Pancreas (tissue), 10 donors: ENCODE results near the gene TUBG2. TPM values are rescaled to one million over a fixed set of nuclear protein-coding genes. Genes with fewer than 3 reads are reported as not detected.

Experiments used
- ATAC-seq, 4 donors: fragments of 200-7000 bp; cut with Tn5 transposase; one replicate each; pipeline versions ENCODE4 v1.8.0 to v1.9.1; 2020; ENCODE audit warnings: mild to moderate bottlenecking in 4 of 4, moderate library complexity in 4 of 4
- DNase-seq, 6 donors: peaks; one replicate each; pipeline ENCODE4 v3.0.0-alpha.2; 2020
- FAIRE-seq: peaks from 2 replicates; lab custom pipeline; 2012; peaks lifted over from hg19 to GRCh38; lab: Jason Lieb, UNC
- H3K27ac ChIP-seq, 4 donors: fragments of 200-600 bp; sonication (generic); 1 replicate in 3 of 4; 2 replicates in 1 of 4; pipeline versions ENCODE4 v1.5.0 to v1.8.0; 2020
- H3K27me3 ChIP-seq, 4 donors: fragments of 200-600 bp; one replicate each; pipeline ENCODE4 v1.8.0; 2021
- H3K36me3 ChIP-seq, 3 donors: fragments of 200-600 bp; sonication (generic) in 1 of 3; one replicate each; pipeline versions ENCODE4 v1.5.0 to v1.8.0; 2020 to 2021
- H3K4me1 ChIP-seq, 3 donors: fragments of 200-600 bp; one replicate each; pipeline ENCODE4 v1.8.0; 2021
- H3K4me3 ChIP-seq, 4 donors: fragments of 200-600 bp; sonication (generic) in 2 of 4; one replicate each; pipeline versions ENCODE4 v1.5.0 to v1.8.0; 2020 to 2021
- H3K9me3 ChIP-seq, 4 donors: fragments of 200-600 bp; one replicate each; pipeline ENCODE4 v1.8.0; 2021
- CTCF ChIP-seq, 4 donors: fragments of 200-600 bp; sonication (generic) in 3 of 4; IDR thresholded peaks; one replicate each; pipeline versions ENCODE4 v1.5.0 to v1.8.0; 2021; ENCODE audit warnings: antibody characterized with exemption in 4 of 4
- WGBS, 2 donors: extraction: QIAGEN DNeasy Blood & Tissue Kit; methylation state at CpG; one replicate each; pipeline ENCODE4 v1.1.7; 2013; 5-methylcytosine and 5-hydroxymethylcytosine counted together
- intact Hi-C, 3 donors: fragments of 100-400 bp; cut with DNase I; formaldehyde crosslinking; loops; one replicate each; pipeline versions ENCODE4 v1.11.1 to v1.14.2; 2022
- polyA plus RNA-seq, 2 donors: library from polyadenylated mRNA; stranded (reverse); fragments of 200-250 nt; gene quantifications; one replicate each; pipeline ENCODE4 v1.2.3, GENCODE V29; 2013
- total RNA-seq, 6 donors: library from RNA; stranded (reverse); fragmentation: NEBNext Ultra II Directional in 4 of 6; extraction: Animal tissue kit (Norgen Biotek cat#: 25700) in 4 of 6; gene quantifications; one replicate each; pipeline versions ENCODE4 v1.2.1 to v1.2.4, GENCODE V29; 2021 to 2023
- donor health status: healthy with polysubstance abuse.
- donor health status: DM: no; HTN: no; CAD: no; lungs with moderate emphysema.
- donor health status: DM: no; HTN: no; CAD: no.
- donor health status: control.
- donor health status: control.
- donor health status: Bipolar disorder and iron deficiency.
- donor health status: DM: yes; HTN: yes; CAD: no.
- donor health status: DM: no; HTN: no; CAD: no.
- donor health status: DM: no; HTN: no; CAD: no.
- donor health status: DM: yes; HTN: yes; CAD: no.

The TUBG2 gene
- total and polyA plus RNA-seq, 8 donors, result 10.9 to 90.5 (median 32.7) TPM

DNA sequence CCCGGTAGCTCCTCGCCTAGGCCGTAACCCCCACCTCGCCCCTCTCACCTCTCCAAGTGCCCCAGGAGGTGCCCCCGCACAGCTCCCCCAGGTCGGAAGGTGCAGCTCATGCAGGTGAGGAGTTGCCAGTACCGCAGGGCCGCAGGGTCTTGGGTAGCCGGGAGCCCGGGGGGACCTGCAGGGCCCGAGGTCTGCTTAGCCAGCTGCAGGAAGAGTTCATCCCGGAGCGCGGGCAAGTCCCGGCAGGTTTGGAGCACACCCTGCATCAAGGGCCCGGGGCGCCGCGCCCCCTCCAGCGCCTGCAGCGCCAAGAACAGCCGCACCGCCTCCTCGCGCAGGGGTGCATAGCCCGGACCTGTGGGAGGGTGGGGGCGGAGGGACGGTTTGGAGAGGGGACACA, 13.0 kb downstream of the TUBG2 start:
- TF ChIP-seq CTCF (IDR thresholded peaks at IDR 0.05), result no peak
- intact Hi-C loops, result loop anchor here in 2 of 3 donors (5.0 to 10.0 kb wide), 2 partner anchors 47 to 50 kb away; no protein-coding TSS in a partner anchor
- H3K4me1 ChIP-seq, result peaks cover 11 to 38% (median 27%) of the 10 kb centered on the region in 3 donors
- ATAC-seq (no peak), FAIRE-seq (no peak), DNase-seq (peak in 3 of 6 donors; percentile 39 to 80 (median 59))
- H3K9me3 ChIP-seq, result no peaks in the 10 kb centered on the region
- H3K27me3 ChIP-seq, result no peaks in the 10 kb centered on the region
- H3K4me3 ChIP-seq, result no peak overlapping the region
- peaks cover 4 to 50% (median 28%) of the 10 kb centered on the region in 3 donors for H3K36me3 ChIP-seq
- no peak overlapping the region for H3K27ac ChIP-seq
- 90 to 94% methylated on average over 28 of the region's 28 CpGs for WGBS, 2 donors

DNA sequence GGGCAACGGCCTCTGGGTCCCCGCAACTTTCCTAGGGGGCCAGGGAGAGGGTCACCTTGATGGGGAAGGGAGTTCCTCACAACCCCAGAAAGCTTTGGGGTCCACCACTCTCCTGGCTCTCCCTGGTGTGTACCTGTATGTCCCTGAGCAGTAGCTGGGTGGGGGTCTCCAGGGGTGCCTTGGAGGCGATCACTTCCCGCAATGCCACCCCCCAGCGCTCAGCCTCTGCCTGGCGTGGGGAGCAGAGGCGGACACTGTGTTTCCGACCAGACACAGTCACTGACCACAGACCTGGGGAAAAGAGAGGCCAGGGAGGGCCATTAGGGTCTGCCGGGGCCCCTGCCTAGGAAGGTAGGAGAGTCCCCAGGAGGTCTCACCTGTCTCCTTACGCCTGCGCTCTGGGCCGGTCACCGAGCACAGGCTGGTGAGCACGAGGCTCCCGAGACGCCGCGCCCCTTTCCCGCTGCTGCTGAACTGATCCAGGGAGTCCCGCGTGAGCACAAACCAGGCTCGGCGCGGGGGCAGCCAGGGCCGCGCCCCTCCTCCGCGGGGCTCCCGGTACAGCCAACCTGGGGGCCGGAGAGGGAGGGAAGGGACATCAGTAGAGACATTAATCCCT, 14.3 kb downstream of the TUBG2 start:
- H3K4me1 ChIP-seq, result peaks cover under 1 to 27% (median 14%) of the 10 kb centered on the region in 3 donors
- H3K4me3 ChIP-seq, result peak overlapping the region in 3 of 4 donors; percentile 79 to 92 (median 80)
- intact Hi-C loops, result loop anchor here in 2 of 3 donors (5.0 to 10.0 kb wide), 2 partner anchors 49 to 51 kb away; no protein-coding TSS in a partner anchor
- H3K9me3 ChIP-seq, result no peaks in the 10 kb centered on the region
- H3K36me3 ChIP-seq, result peaks cover 4 to 49% (median 28%) of the 10 kb centered on the region in 3 donors
- no peak for TF ChIP-seq CTCF (IDR thresholded peaks at IDR 0.05)
- DNase-seq (peak in 4 of 6 donors; percentile 43 to 77 (median 62)), ATAC-seq (no peak), FAIRE-seq (no peak)
- H3K27ac ChIP-seq, result peak overlapping the region in 1 of 4 donors; percentile 92
- WGBS, 2 donors, result 72 to 80% methylated on average over 30 of the region's 30 CpGs
- no peaks in the 10 kb centered on the region for H3K27me3 ChIP-seq

GRCh38 chr17:42673885-42674754, 15.0 kb downstream of the TUBG2 start:
- 22 to 31% methylated on average over 31 to 32 of the region's 32 CpGs for WGBS, 2 donors
- peaks cover 5 to 32% (median 10%) of the 10 kb centered on the region in 3 donors for H3K4me1 ChIP-seq
- DNase-seq (peak in 5 of 6 donors; percentile 47 to 81 (median 74)), FAIRE-seq (no peak), ATAC-seq (no peak)
- TF ChIP-seq CTCF (IDR thresholded peaks at IDR 0.05), result peak in 1 of 4 donors; percentile 18
- H3K9me3 ChIP-seq, result no peaks in the 10 kb centered on the region
- no peaks in the 10 kb centered on the region for H3K27me3 ChIP-seq
- peak overlapping the region; percentile 79 to 92 (median 85) for H3K4me3 ChIP-seq
- intact Hi-C loops, result loop anchor here in 2 of 3 donors (5.0 to 10.0 kb wide), 2 partner anchors 49 to 52 kb away; no protein-coding TSS in a partner anchor
- H3K27ac ChIP-seq, result peak overlapping the region in 3 of 4 donors; percentile 20 to 93 (median 92)
- peaks cover 4 to 45% (median 28%) of the 10 kb centered on the region in 3 donors for H3K36me3 ChIP-seq

DNA sequence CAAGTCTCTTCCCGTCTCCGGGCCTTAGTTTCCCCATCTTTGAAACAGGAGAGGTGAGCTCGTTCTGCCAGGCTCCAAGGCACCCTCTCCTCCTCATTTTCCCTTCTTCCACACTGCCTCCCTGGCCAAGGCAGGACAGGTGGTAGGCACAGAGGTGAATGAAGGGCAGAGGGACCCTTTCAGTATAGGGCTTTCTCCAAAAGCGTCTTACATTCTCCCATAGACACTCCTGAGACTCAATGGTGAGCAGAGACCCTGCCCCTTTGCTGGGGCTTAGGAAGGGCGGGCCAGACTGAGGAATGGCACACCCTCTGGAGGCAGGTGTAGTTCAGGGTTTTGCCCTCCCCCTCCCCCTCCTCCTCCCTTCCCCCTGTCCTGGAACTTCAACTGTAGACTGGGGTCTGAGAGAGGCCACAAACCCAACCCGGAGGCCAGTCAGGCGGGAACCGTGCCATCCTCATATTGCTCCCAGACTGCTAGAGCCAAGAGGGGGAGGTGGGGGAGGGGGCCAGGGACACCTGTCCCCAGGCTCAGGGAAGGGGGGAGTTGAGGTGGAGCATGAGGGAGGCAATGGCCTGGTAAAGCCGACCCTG, 15.8 kb downstream of the TUBG2 start:
- 17 to 18% methylated on average over 8 to 9 of the region's 9 CpGs for WGBS, 2 donors
- Histone ChIP-seq H3K4me3 (peak overlapping the region; percentile 79 to 92 (median 85)), H3K27me3 (no peaks in the 10 kb centered on the region), H3K36me3 (peaks cover 4 to 38% (median 21%) of the 10 kb centered on the region in 3 donors), H3K4me1 (peaks cover 6 to 34% (median 11%) of the 10 kb centered on the region in 3 donors), H3K9me3 (no peaks in the 10 kb centered on the region), H3K27ac (peak overlapping the region; percentile 73 to 93 (median 90))
- DNase-seq (peak; percentile 71 to 89 (median 80)), FAIRE-seq (no peak), ATAC-seq (peak in 3 of 4 donors; percentile 1 to 2 (median 1))
- intact Hi-C loops, result loop anchor here in 2 of 3 donors (5.0 to 10.0 kb wide), 2 partner anchors 50 to 53 kb away; no protein-coding TSS in a partner anchor
- TF ChIP-seq CTCF (IDR thresholded peaks at IDR 0.05), result no peak
